Mesenchymal stem cell (in vitro differentiated cells and primary cell): Measurements from ENCODE around the gene CACNA1I.

Experiments
- DNase-seq: peaks from one replicate; pipeline ENCODE4 v3.0.0-alpha.2; 2013
- H2AFZ ChIP-seq: one replicate; pipeline ENCODE4 v1.6.1; 2013; ENCODE audit warnings: low read depth, mild to moderate bottlenecking, control low read depth, inconsistent platforms, low read length, moderate library complexity
- H2AK5ac ChIP-seq: 2 replicates; pipeline ENCODE4 v1.6.1; 2013; ENCODE audit warnings: low read length, moderate library complexity, mild to moderate bottlenecking, inconsistent platforms; ENCODE audit not compliant: severe bottlenecking
- H2BK120ac ChIP-seq: one replicate; pipeline ENCODE4 v1.6.1; 2013; ENCODE audit warnings: low read depth, mild to moderate bottlenecking, inconsistent platforms, low read length, moderate library complexity
- H2BK12ac ChIP-seq, 2 experiments: one replicate each; pipeline ENCODE4 v1.6.1; 2013; ENCODE audit warnings: inconsistent platforms in 2 of 2, low read length in 2 of 2, mild to moderate bottlenecking in 2 of 2, moderate library complexity in 2 of 2, control low read depth in 1 of 2
- H2BK15ac ChIP-seq: one replicate; pipeline ENCODE4 v1.6.1; 2013; ENCODE audit warnings: mild to moderate bottlenecking, low read depth, inconsistent platforms; ENCODE audit not compliant: poor library complexity, severe bottlenecking
- H2BK5ac ChIP-seq: 2 replicates; pipeline ENCODE4 v1.6.1; 2013; ENCODE audit warnings: low read depth, mild to moderate bottlenecking, low read length, control low read depth, inconsistent platforms; ENCODE audit not compliant: poor library complexity, severe bottlenecking
- H3K14ac ChIP-seq, 2 experiments: one replicate each; pipeline ENCODE4 v1.6.1; 2013; ENCODE audit warnings: inconsistent platforms in 2 of 2, low read length in 2 of 2, control low read depth in 1 of 2, mild to moderate bottlenecking in 1 of 2, moderate library complexity in 1 of 2
- H3K18ac ChIP-seq, 2 experiments: one replicate each; pipeline ENCODE4 v1.6.1; 2013; ENCODE audit warnings: inconsistent platforms in 2 of 2, low read length in 2 of 2, control low read depth in 1 of 2, low read depth in 1 of 2, mild to moderate bottlenecking in 1 of 2
- H3K23ac ChIP-seq, 2 experiments: one replicate each; pipeline ENCODE4 v1.6.1; 2013; ENCODE audit warnings: inconsistent platforms in 2 of 2, low read length in 2 of 2, mild to moderate bottlenecking in 2 of 2, moderate library complexity in 2 of 2, control low read depth in 1 of 2
- H3K27ac ChIP-seq: 2 replicates; pipeline ENCODE4 v1.5.1; 2013; ENCODE audit warnings: mild to moderate bottlenecking, moderate library complexity, low read length, control low read depth, inconsistent platforms; ENCODE audit not compliant: poor library complexity, severe bottlenecking
- H3K27me3 ChIP-seq, 2 experiments: 2 replicates each; pipeline versions ENCODE4 v1.6.1 to v1.7.0; 2013; ENCODE audit warnings: low read length in 2 of 2, mild to moderate bottlenecking in 2 of 2, moderate library complexity in 2 of 2, control low read depth in 1 of 2, inconsistent platforms in 1 of 2; ENCODE audit not compliant: control insufficient read depth in 1 of 2, insufficient read depth in 1 of 2
- H3K36me3 ChIP-seq, 2 experiments: 2 replicates each; pipeline versions ENCODE4 v1.6.1 to v1.7.0; 2013; ENCODE audit warnings: low read length in 2 of 2, control low read depth in 1 of 2, inconsistent platforms in 1 of 2, low read depth in 1 of 2, mild to moderate bottlenecking in 1 of 2; ENCODE audit not compliant: insufficient read depth in 2 of 2, control insufficient read depth in 1 of 2
- H3K4ac ChIP-seq, 2 experiments: one replicate each; pipeline ENCODE4 v1.6.1; 2013; ENCODE audit warnings: inconsistent platforms in 2 of 2, low read length in 2 of 2, mild to moderate bottlenecking in 2 of 2, moderate library complexity in 2 of 2, control low read depth in 1 of 2, low read depth in 1 of 2
- H3K4me1 ChIP-seq: 2 replicates; pipeline ENCODE4 v1.6.1; 2013; ENCODE audit warnings: low read depth, low read length, control low read depth; ENCODE audit not compliant: control insufficient read depth, insufficient read depth
- H3K4me2 ChIP-seq: 2 replicates; pipeline ENCODE4 v1.6.1; 2013; ENCODE audit warnings: low read length, mild to moderate bottlenecking, inconsistent platforms; ENCODE audit not compliant: poor library complexity, severe bottlenecking
- H3K4me3 ChIP-seq, 2 experiments: 2 replicates each; pipeline versions ENCODE4 v1.5.1 to v1.7.0; 2013; ENCODE audit warnings: low read length in 2 of 2, mild to moderate bottlenecking in 2 of 2, control low read depth in 1 of 2, low read depth in 1 of 2; ENCODE audit not compliant: insufficient read depth in 1 of 2
- H3K79me1 ChIP-seq: replicated peaks from 2 replicates; pipeline ENCODE4 v1.6.1; 2013; ENCODE audit warnings: mild to moderate bottlenecking, control low read depth, low read length, inconsistent platforms; ENCODE audit not compliant: poor library complexity, severe bottlenecking
- H3K9ac ChIP-seq: 2 replicates; pipeline ENCODE4 v1.7.0; 2013; ENCODE audit warnings: mild to moderate bottlenecking, low read length, moderate library complexity
- H3K9me3 ChIP-seq: 2 replicates; pipeline ENCODE4 v1.7.0; 2013; ENCODE audit warnings: mild to moderate bottlenecking, low read length; ENCODE audit not compliant: control insufficient read depth
- H4K8ac ChIP-seq: one replicate; pipeline ENCODE4 v1.6.1; 2013; ENCODE audit warnings: inconsistent platforms, mild to moderate bottlenecking, low read length, moderate library complexity
- H4K91ac ChIP-seq: one replicate; pipeline ENCODE4 v1.6.1; 2013; ENCODE audit warnings: mild to moderate bottlenecking, low read length, inconsistent platforms
- WGBS: methylation state at CpG from one replicate; pipeline ENCODE4 v1.1.7; 2013; ENCODE audit warnings: mixed read lengths; 5-methylcytosine and 5-hydroxymethylcytosine counted together

The CACNA1I gene

DNA sequence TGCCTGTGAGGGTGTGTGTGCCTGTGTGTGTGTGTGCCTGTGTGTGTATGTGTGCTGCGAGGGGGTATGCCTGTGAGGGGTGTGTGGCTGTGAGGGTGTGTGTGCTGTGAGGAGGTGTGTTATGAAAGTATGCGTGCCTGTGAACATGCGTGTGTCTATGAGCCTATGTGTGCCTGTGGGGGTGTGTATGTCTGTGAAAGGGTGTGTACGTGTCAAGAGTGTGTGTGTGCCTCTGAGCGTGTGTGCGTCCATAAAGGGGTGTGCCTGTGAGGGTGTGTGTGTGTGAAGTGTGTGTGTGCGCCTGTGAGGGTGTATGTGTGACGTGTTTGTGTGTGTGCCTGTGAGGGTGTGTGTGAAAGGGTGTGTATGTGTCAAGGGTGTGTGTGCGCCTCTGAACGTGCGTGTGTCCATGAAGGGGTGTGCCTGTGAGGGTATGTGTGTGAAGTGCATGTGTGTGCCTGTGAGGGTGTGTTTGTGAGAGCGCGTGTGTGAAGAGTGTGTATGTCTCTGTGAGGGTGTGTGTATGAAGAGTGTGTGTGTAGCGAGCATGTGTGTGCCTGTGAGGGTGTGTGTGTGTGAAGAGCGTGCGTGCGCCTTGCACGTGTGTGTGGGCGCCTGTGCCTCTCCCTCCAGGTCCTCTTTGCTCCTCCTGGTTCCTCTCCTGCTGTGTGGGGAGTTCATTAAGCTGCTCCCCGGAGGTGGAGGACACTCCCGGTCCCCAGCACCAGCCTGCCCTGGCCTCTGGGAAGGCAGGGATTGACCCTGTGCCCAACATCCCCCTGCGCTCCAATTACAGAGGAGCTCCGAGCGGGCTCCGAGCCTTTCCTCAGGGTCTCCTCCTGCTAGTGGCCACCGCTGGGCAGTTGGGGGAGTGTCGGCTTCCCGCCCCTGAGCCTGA, 53.3 kb downstream of the CACNA1I start:
- 70% methylated on average over 23 of the region's 28 CpGs for WGBS
- Histone ChIP-seq H2BK120ac (no peak overlapping the region), H3K36me3 (no peaks in the 10 kb centered on the region), H3K4me2 (no peak overlapping the region), H2BK12ac (no peak overlapping the region), H2BK5ac (no peak overlapping the region), H3K23ac (no peak overlapping the region), H3K79me1 (no peaks in the 10 kb centered on the region), H3K4ac (no peak overlapping the region), H3K4me3 (no peak overlapping the region), H3K27me3 (peaks cover 51 to 75% of the 10 kb centered on the region in 2 experiments), H3K4me1 (no peaks in the 10 kb centered on the region), H2AK5ac (no peak overlapping the region), H4K8ac (no peak overlapping the region), H3K14ac (peak overlapping the region in 1 of 2 experiments; percentile 37), H3K27ac (no peak overlapping the region), H3K9me3 (no peaks in the 10 kb centered on the region), H4K91ac (no peak overlapping the region), H3K9ac (no peak overlapping the region), H2AFZ (no peak overlapping the region), H2BK15ac (no peak overlapping the region), H3K18ac (no peak overlapping the region)
- no peak for DNase-seq

DNA sequence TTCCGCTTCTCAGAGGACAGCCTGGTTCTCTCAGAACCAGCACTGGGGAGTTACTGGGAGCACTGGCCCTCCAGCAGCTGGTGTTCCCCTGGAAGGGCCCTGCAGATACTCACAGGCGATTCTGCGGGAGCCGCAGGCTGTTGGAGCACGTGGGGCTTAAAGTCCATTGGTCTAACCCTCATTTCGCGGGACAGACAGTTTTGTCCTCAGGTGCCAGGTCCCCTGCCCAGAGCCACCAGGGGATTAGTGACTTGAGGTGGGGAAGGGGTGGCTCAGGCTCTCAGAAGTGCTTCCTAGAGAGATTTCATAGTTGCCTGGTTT, 53.9 kb downstream of the CACNA1I start:
- H2BK120ac ChIP-seq: no peak overlapping the region
- H3K9ac ChIP-seq: no peak overlapping the region
- no peaks in the 10 kb centered on the region for H3K36me3 ChIP-seq
- H3K4me2 ChIP-seq: no peak overlapping the region
- no peak overlapping the region for H2AFZ ChIP-seq
- no peak overlapping the region for H3K4ac ChIP-seq
- H3K4me3 ChIP-seq: no peak overlapping the region
- H3K4me1 ChIP-seq: no peaks in the 10 kb centered on the region
- no peak overlapping the region for H2BK15ac ChIP-seq
- no peak overlapping the region for H3K18ac ChIP-seq
- no peak overlapping the region for H3K27ac ChIP-seq
- no peak overlapping the region for H2BK5ac ChIP-seq
- no peaks in the 10 kb centered on the region for H3K9me3 ChIP-seq
- H3K79me1 ChIP-seq: no peaks in the 10 kb centered on the region
- no peak overlapping the region for H4K91ac ChIP-seq
- H2AK5ac ChIP-seq: no peak overlapping the region
- no peak overlapping the region for H2BK12ac ChIP-seq
- no peak overlapping the region for H3K23ac ChIP-seq
- H4K8ac ChIP-seq: no peak overlapping the region
- DNase-seq: no peak
- peaks cover 50 to 77% of the 10 kb centered on the region in 2 experiments for H3K27me3 ChIP-seq
- WGBS: 66% methylated on average over 7 of the region's 7 CpGs
- no peak overlapping the region for H3K14ac ChIP-seq

DNA sequence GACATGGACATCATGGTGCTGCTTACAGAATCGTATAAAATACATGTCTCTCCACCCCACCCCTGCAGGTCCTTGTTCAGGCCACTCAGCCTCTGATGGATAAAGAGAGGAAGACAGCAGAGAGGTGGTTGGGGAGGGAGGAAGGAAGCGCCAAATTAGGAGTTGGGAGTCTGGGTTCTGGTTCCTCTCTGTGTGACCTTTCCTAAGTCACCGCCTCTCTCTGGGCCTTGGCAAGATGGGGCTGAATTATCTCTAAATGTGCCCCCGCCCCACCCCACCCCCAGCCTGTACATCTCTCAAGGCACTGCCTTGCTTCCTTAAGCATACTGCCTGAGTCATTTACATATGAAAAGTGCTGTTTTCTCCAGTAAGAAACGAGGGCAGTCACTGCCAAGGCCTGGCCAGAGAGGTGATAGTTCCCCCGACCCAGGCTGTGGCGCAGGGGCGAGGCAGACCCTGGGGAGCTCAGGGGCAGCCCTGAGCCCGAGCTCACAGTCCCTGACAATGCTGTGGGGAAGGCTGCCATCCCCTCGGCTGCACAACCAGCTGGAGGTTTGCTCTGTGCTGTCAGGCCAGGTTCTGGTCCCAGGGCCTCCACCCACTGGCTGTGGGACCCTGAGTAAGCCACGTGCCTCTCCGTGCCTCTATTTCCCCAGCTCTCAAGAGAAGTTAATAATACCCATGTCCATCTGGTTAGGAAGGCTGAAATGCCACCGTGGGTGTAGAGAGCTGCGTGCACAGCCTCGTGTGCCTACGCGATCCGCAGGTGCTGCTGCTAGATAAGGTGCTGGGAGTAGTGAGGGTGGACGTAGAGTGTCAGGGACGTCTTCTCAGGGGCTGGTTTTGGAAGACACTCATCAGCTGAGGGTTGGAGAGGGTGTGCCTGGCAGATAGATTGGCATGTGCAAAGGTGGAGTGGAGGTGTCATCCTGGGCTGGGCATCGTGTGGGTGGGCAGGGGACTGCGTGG, 55.3 kb downstream of the CACNA1I start:
- Histone ChIP-seq H2BK5ac (no peak overlapping the region), H2BK12ac (no peak overlapping the region), H3K14ac (no peak overlapping the region), H3K4ac (no peak overlapping the region), H3K23ac (no peak overlapping the region), H3K36me3 (no peaks in the 10 kb centered on the region), H3K18ac (no peak overlapping the region), H4K8ac (no peak overlapping the region), H2BK120ac (no peak overlapping the region), H4K91ac (no peak overlapping the region), H2BK15ac (no peak overlapping the region), H3K27ac (no peak overlapping the region), H3K27me3 (peaks cover 54 to 85% of the 10 kb centered on the region in 2 experiments), H3K4me3 (no peak overlapping the region), H3K9ac (no peak overlapping the region), H3K79me1 (no peaks in the 10 kb centered on the region), H3K9me3 (no peaks in the 10 kb centered on the region), H2AFZ (no peak overlapping the region), H3K4me1 (no peaks in the 10 kb centered on the region), H3K4me2 (no peak overlapping the region), H2AK5ac (no peak overlapping the region)
- WGBS: 70% methylated on average over 19 of the region's 22 CpGs
- DNase-seq: no peak

DNA sequence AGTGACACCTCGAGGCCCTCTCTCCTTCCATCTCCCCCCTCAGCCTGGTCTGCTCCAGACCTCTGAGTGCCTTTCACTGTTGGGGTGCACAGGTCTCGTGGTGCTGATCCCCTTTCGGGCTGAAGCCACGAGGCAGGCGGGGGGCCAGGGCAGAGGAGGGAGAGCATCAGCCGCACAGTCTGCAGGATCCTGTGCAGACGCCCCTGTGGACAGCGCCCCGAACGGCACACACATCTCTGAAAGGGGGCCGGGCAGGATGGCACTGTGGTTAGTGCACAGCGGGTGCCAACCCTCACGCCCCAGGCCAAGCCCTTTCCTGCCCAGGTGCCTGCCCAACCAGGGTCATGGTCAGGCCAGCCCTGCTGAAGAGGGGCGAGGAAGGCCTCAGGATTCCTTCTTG, 56.7 kb downstream of the CACNA1I start:
- Histone ChIP-seq H3K4me2 (no peak overlapping the region), H2AK5ac (no peak overlapping the region), H2BK120ac (no peak overlapping the region), H2BK5ac (no peak overlapping the region), H4K91ac (no peak overlapping the region), H3K9me3 (no peaks in the 10 kb centered on the region), H4K8ac (no peak overlapping the region), H3K23ac (no peak overlapping the region), H3K27me3 (peaks cover 53 to 86% of the 10 kb centered on the region in 2 experiments), H3K36me3 (no peaks in the 10 kb centered on the region), H3K14ac (no peak overlapping the region), H3K4me3 (no peak overlapping the region), H3K27ac (no peak overlapping the region), H3K4ac (no peak overlapping the region), H3K9ac (no peak overlapping the region), H2BK12ac (no peak overlapping the region), H2BK15ac (no peak overlapping the region), H3K18ac (no peak overlapping the region), H2AFZ (no peak overlapping the region), H3K4me1 (no peaks in the 10 kb centered on the region), H3K79me1 (no peaks in the 10 kb centered on the region)
- WGBS: 91% methylated on average over 14 of the region's 14 CpGs
- DNase-seq: no peak
